Esophagus squamous epithelium (tissue), 4 donors: ENCODE data around the gene FMO5.

Source experiments
- CTCF ChIP-seq, 6 experiments: fragments of 450-650 bp in 4 of 6; fragments of 200-600 bp in 2 of 6; sonication (generic) in 2 of 6; IDR thresholded peaks; one replicate each; pipeline ENCODE4 v1.5.1; 2016 to 2019; ENCODE audit warnings: antibody characterized with exemption in 6 of 6, mild to moderate bottlenecking in 4 of 6, moderate library complexity in 4 of 6
- POLR2A ChIP-seq, 4 donors: fragments of 450-650 bp; IDR thresholded peaks; one replicate each; pipeline ENCODE4 v1.6.1; 2017; ENCODE audit warnings: antibody characterized with exemption in 4 of 4, mild to moderate bottlenecking in 4 of 4, moderate library complexity in 3 of 4

GRCh38 chr1:147163019-147163418, 62.1 kb downstream of the FMO5 start:
- TF ChIP-seq CTCF (IDR thresholded peaks at IDR 0.05) (no peak), POLR2A (IDR thresholded peaks at IDR 0.05) (no peak)
